Upper lobe of left lung (tissue), 6 donors: ENCODE measurements around the gene CTSE. TPM values are rescaled to one million over a fixed set of nuclear protein-coding genes. Genes with fewer than 3 reads are reported as not detected.

Experiments
- ATAC-seq, 2 donors: fragments of 200-7000 bp; cut with Tn5 transposase; one replicate each; pipeline ENCODE4 v1.9.1; 2022; ENCODE audit warnings: mild to moderate bottlenecking in 2 of 2, moderate library complexity in 2 of 2; ENCODE audit not compliant: low FRiP score in 2 of 2
- DNase-seq, 2 donors: peaks; one replicate each; pipeline ENCODE4 v3.0.0-alpha.2; 2019 to 2020
- H3K27ac ChIP-seq, 4 donors: fragments of 200-600 bp; sonication (generic); one replicate each; pipeline ENCODE4 v1.5.1; 2016 to 2019
- H3K27me3 ChIP-seq, 4 donors: fragments of 200-600 bp; sonication (generic); one replicate each; pipeline ENCODE4 v1.5.1; 2017 to 2019
- H3K36me3 ChIP-seq, 4 donors: fragments of 200-600 bp; sonication (generic); one replicate each; pipeline ENCODE4 v1.5.1; 2016 to 2019
- H3K4me1 ChIP-seq, 4 donors: fragments of 200-600 bp; sonication (generic); one replicate each; pipeline ENCODE4 v1.5.1; 2018 to 2019
- H3K4me3 ChIP-seq, 4 donors: fragments of 200-600 bp; sonication (generic); one replicate each; pipeline ENCODE4 v1.5.1; 2017 to 2019; ENCODE audit warnings: mild to moderate bottlenecking in 2 of 4, moderate library complexity in 1 of 4
- H3K9me3 ChIP-seq, 4 donors: fragments of 200-600 bp; sonication (generic); one replicate each; pipeline ENCODE4 v1.5.1; 2018 to 2019
- EP300 ChIP-seq, 4 donors: sonication (generic); formaldehyde crosslinking; IDR thresholded peaks; one replicate each; pipeline ENCODE4 v1.5.1; 2017; ENCODE audit warnings: antibody characterized with exemption in 4 of 4, control low read depth in 2 of 4
- POLR2A ChIP-seq, 4 donors: fragments of 450-650 bp; IDR thresholded peaks; one replicate each; pipeline ENCODE4 v1.5.1; 2016 to 2017; ENCODE audit warnings: antibody characterized with exemption in 4 of 4, mild to moderate bottlenecking in 2 of 4
- POLR2AphosphoS5 ChIP-seq, 2 donors: sonication (generic); formaldehyde crosslinking; IDR thresholded peaks; one replicate each; pipeline ENCODE4 v1.5.1; 2017; ENCODE audit warnings: antibody characterized with exemption in 2 of 2
- WGBS, 2 donors: methylation state at CpG; one replicate each; pipeline ENCODE4 v1.1.5; 2017 to 2018; 5-methylcytosine and 5-hydroxymethylcytosine counted together
- total RNA-seq, 6 donors: library from RNA; depleted of rRNA in 4 of 6; stranded (reverse); fragments of >200 nt in 4 of 6; gene quantifications; one replicate each; pipeline versions ENCODE4 v1.1.0 to v1.2.1, GENCODE V29; 2016 to 2021
- TF ChIP-seq, protein P1 (sequence below), 6 experiments: fragments of 450-650 bp in 4 of 6; fragments of 200-600 bp in 2 of 6; sonication (generic) in 2 of 6; IDR thresholded peaks; one replicate each; pipeline ENCODE4 v1.5.1; 2016 to 2019; ENCODE audit warnings: antibody characterized with exemption in 6 of 6
- donor health status: DM: no; HTN: no; CAD: no; lungs with moderate emphysema.
- donor health status: DM: no; HTN: yes; CAD: no; lungs with severe emphysema.

Gene CTSE
- total RNA-seq, 6 donors from 2014 or later = 34.6 to 132 (median 106) TPM

DNA sequence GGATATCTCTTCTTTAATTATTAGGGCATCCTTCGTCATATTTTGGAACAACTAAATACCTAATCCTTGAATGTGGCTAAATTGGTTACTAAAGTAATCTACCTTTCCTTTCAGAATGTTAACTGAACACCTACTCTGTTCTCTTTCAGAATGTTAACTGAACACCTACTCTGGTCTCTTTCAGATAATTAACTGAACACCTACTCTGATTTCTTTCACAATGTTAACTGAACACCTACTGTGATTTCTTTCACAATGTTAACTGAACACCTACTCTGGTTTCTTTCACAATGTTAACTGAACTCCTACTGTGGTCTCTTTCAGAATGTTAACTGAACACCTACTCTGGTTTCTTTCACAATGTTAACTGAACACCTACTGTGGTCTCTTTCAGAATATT lies 42.4 kb downstream of the CTSE start:
- peaks cover 0 to 20% (median 6%) of the 10 kb centered on the region in 4 donors for H3K4me1 ChIP-seq
- no peak overlapping the region for H3K27ac ChIP-seq
- 100% methylated on average over 1 of the region's 1 CpG for WGBS, 2 donors
- TF ChIP-seq POLR2A (IDR thresholded peaks at IDR 0.05) (no peak), EP300 (IDR thresholded peaks at IDR 0.05) (no peak), POLR2AphosphoS5 (IDR thresholded peaks at IDR 0.05) (no peak)
- TF ChIP-seq, protein P1, sequence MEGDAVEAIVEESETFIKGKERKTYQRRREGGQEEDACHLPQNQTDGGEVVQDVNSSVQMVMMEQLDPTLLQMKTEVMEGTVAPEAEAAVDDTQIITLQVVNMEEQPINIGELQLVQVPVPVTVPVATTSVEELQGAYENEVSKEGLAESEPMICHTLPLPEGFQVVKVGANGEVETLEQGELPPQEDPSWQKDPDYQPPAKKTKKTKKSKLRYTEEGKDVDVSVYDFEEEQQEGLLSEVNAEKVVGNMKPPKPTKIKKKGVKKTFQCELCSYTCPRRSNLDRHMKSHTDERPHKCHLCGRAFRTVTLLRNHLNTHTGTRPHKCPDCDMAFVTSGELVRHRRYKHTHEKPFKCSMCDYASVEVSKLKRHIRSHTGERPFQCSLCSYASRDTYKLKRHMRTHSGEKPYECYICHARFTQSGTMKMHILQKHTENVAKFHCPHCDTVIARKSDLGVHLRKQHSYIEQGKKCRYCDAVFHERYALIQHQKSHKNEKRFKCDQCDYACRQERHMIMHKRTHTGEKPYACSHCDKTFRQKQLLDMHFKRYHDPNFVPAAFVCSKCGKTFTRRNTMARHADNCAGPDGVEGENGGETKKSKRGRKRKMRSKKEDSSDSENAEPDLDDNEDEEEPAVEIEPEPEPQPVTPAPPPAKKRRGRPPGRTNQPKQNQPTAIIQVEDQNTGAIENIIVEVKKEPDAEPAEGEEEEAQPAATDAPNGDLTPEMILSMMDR (IDR thresholded peaks at IDR 0.05) = no peak
- H3K27me3 ChIP-seq = no peaks in the 10 kb centered on the region
- no peak overlapping the region for H3K4me3 ChIP-seq
- no peak for ATAC-seq
- H3K9me3 ChIP-seq = no peaks in the 10 kb centered on the region
- DNase-seq = no peak
- H3K36me3 ChIP-seq = no peaks in the 10 kb centered on the region

DNA sequence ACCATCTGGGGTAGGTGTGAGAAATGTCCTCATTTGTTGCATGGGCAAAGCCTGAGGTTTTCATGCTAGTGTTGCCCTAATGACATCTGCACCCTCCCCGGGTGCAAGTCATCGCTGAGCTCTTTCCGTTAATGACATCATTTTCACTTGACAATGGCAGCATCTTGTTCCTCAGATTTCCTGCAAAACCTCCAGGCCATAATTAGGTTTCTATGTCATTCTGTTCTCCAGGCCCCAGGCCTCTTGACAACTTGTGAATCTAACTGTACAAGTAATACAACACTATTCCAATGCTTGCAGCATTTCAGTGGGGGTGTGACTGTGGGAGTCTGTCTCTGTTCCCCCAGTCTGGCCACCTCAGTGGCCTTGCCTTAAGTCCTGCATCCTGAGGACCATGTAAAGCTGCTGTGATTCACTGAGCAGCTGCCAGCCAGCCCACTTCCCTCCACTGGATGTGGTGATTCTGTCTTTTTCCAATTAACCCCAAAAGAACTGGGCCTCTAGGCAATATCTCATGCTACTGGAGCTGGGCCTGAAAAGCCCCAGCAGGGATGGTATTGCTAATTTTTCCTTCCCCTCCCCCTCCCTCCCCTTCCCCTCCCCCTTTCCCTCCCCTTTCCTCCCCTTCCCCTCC lies 43.3 kb downstream of the CTSE start:
- ATAC-seq (no peak), DNase-seq (no peak)
- WGBS, 2 donors = 65% methylated on average over 3 of the region's 3 CpGs
- H3K36me3 ChIP-seq = no peaks in the 10 kb centered on the region
- no peak overlapping the region for H3K27ac ChIP-seq
- peaks cover 0 to 23% (median 6%) of the 10 kb centered on the region in 4 donors for H3K4me1 ChIP-seq
- TF ChIP-seq, protein P1 (IDR thresholded peaks at IDR 0.05) = no peak
- TF ChIP-seq POLR2AphosphoS5 (IDR thresholded peaks at IDR 0.05) (no peak), POLR2A (IDR thresholded peaks at IDR 0.05) (no peak), EP300 (IDR thresholded peaks at IDR 0.05) (no peak)
- no peak overlapping the region for H3K4me3 ChIP-seq
- no peaks in the 10 kb centered on the region for H3K27me3 ChIP-seq
- no peaks in the 10 kb centered on the region for H3K9me3 ChIP-seq

DNA sequence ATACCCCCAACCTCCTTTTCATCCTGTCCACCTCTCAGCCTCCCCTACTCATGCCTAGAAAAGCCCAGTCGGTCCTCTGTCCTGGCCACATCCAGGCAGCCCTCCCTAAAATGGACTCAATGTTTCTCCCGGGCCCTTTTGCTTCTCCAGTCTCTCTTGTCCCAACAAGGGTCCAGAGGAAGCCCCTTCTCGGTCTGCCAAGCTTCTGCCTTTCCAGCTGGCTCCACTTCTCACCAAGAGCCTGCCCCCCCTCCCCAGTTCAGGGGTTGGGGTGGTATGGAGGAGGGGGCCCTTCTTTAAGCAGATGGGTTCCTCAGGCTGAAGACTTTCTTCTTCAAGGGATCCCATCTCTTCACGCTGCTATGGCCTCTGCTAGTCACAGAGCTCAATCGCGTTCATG lies 44.4 kb downstream of the CTSE start:
- no peak overlapping the region for H3K27ac ChIP-seq
- WGBS, 2 donors = 79 to 90% methylated on average over 6 of the region's 6 CpGs
- H3K27me3 ChIP-seq = no peaks in the 10 kb centered on the region
- ATAC-seq (no peak), DNase-seq (no peak)
- no peak for TF ChIP-seq EP300 (IDR thresholded peaks at IDR 0.05)
- no peak for TF ChIP-seq POLR2A (IDR thresholded peaks at IDR 0.05)
- TF ChIP-seq, protein P1 (IDR thresholded peaks at IDR 0.05) = no peak
- no peak for TF ChIP-seq POLR2AphosphoS5 (IDR thresholded peaks at IDR 0.05)
- no peak overlapping the region for H3K4me3 ChIP-seq
- no peaks in the 10 kb centered on the region for H3K9me3 ChIP-seq
- no peaks in the 10 kb centered on the region for H3K36me3 ChIP-seq
- peaks cover 0 to 21% (median 5%) of the 10 kb centered on the region in 4 donors for H3K4me1 ChIP-seq

DNA sequence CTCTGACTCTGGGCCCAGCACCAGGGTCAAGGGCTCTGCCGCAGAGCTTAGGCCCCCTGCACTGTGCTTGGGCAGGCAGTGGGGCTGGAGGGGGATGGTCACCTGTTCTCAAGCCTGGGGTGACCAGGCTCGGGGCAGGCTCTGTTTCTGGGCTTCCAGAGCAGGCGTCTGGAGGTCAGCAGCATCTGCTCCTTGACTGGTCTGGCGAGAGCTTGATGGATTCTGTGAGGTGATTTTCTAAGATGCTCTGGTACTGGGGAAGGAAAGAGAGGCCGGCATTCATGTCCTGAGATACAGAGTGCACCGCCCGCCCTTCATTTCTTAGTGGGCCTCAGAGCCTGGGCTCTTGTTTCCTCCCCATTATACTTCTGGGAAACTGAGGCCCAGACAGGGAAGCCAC lies 45.0 kb downstream of the CTSE start:
- peaks cover 0 to 15% (median 5%) of the 10 kb centered on the region in 4 donors for H3K4me1 ChIP-seq
- H3K27me3 ChIP-seq = no peaks in the 10 kb centered on the region
- no peak for ATAC-seq
- H3K9me3 ChIP-seq = no peaks in the 10 kb centered on the region
- H3K27ac ChIP-seq = no peak overlapping the region
- TF ChIP-seq, protein P1 (IDR thresholded peaks at IDR 0.05) = no peak
- TF ChIP-seq EP300 (IDR thresholded peaks at IDR 0.05) (no peak), POLR2AphosphoS5 (IDR thresholded peaks at IDR 0.05) (no peak), POLR2A (IDR thresholded peaks at IDR 0.05) (no peak)
- WGBS, 2 donors = 84 to 96% methylated on average over 3 to 6 of the region's 7 CpGs
- no peak for DNase-seq
- no peaks in the 10 kb centered on the region for H3K36me3 ChIP-seq
- no peak overlapping the region for H3K4me3 ChIP-seq
